Prostate gland (tissue), 2 donors: ENCODE measurements around the gene TMED5.

Source experiments
- CTCF ChIP-seq, 4 experiments: fragments of 200-600 bp in 2 of 4; fragments of 450-650 bp in 2 of 4; sonication (generic) in 2 of 4; IDR thresholded peaks; 1 replicate in 3 of 4; 2 replicates in 1 of 4; pipeline ENCODE4 v1.5.1; 2016 to 2019; ENCODE audit warnings: antibody characterized with exemption in 4 of 4, mild to moderate bottlenecking in 2 of 4, moderate library complexity in 2 of 4
- POLR2AphosphoS5 ChIP-seq: sonication (generic); formaldehyde crosslinking; IDR thresholded peaks from one replicate; pipeline ENCODE4 v1.6.1; 2017; ENCODE audit warnings: antibody characterized with exemption

GRCh38 chr1:93154898-93155297, 25.3 kb downstream of the TMED5 start:
- no peak for TF ChIP-seq CTCF (IDR thresholded peaks at IDR 0.05)
- TF ChIP-seq POLR2AphosphoS5 = no peak
